Stimulated activated CD4-positive, alpha-beta T cell treated with anti-CD3 and anti-CD28 coated beads, Interleukin-15, amount 100 ng/mL, for 48 hours (primary cell): ENCODE data around the gene PREB.

Experiments used
- DNase-seq, 2 donors: peaks; one replicate each; pipeline ENCODE4 v3.0.0-alpha.2; 2020; ENCODE audit warnings: low read depth in 2 of 2

PREB gene

GRCh38 chr2:27095745-27096651 lies 38.4 kb downstream of the PREB start:
- DNase-seq: no peak

- no peak for DNase-seq
Measured at GRCh38 chr2:27095427-27095744, 39.0 kb downstream of the PREB start.

- DNase-seq: no peak
Measured at GRCh38 chr2:27094353-27094984, 40.0 kb downstream of the PREB start.

GRCh38 chr2:27093430-27094352 lies 40.7 kb downstream of the PREB start:
- no peak for DNase-seq

GRCh38 chr2:27092696-27093429 lies 41.6 kb downstream of the PREB start:
- DNase-seq: no peak

GRCh38 chr2:27091746-27092695 lies 42.4 kb downstream of the PREB start:
- no peak for DNase-seq

GRCh38 chr2:27089111-27089954 lies 45.1 kb downstream of the PREB start:
- no peak for DNase-seq

- no peak for DNase-seq
Measured at GRCh38 chr2:27088634-27089033, 45.8 kb downstream of the PREB start.

GRCh38 chr2:27087823-27088410 lies 46.5 kb downstream of the PREB start:
- DNase-seq: no peak

GRCh38 chr2:27086724-27087593 lies 47.5 kb downstream of the PREB start, which contains the start of gene KHK:
Gene KHK, plus strand, starts transcription at chr2:27086772. Its CDS starts 488 bp downstream, at chr2:27087260.
- DNase-seq: no peak

GRCh38 chr2:27086090-27086723 lies 48.2 kb downstream of the PREB start:
- peak; percentile 90 to 97 for DNase-seq

- no peak for DNase-seq
Measured at GRCh38 chr2:27085673-27086089, 48.8 kb downstream of the PREB start.

GRCh38 chr2:27085062-27085672 lies 49.3 kb downstream of the PREB start:
- DNase-seq: no peak

- no peak for DNase-seq
Measured at GRCh38 chr2:27084297-27085061, 50.0 kb downstream of the PREB start.

GRCh38 chr2:27083410-27084296 lies 50.8 kb downstream of the PREB start:
- no peak for DNase-seq
